HepG2 (cell line): Measurements from ENCODE around the gene GDA. TPM values are rescaled to one million over a fixed set of nuclear protein-coding genes. Genes with fewer than 3 reads are reported as not detected.

Source experiments
- AHR ChIP-seq: IDR thresholded peaks from 2 replicates; pipeline ENCODE4 v1.6.1; 2018; ENCODE audit warnings: missing genetic modification reagents, missing compliant biosample characterization
- BHLHE40 ChIP-seq: IDR thresholded peaks from 2 replicates; pipeline ENCODE4 v1.6.1; 2011; ENCODE audit warnings: low read length, improper control_type of control experiment
- DMAP1 ChIP-seq: IDR thresholded peaks from 2 replicates; pipeline ENCODE4 v1.6.1; 2016
- FOSL2 ChIP-seq: sonication (generic); formaldehyde crosslinking; IDR thresholded peaks from 2 replicates; pipeline ENCODE4 v1.4.0; 2020; ENCODE audit warnings: missing genetic modification reagents
- MXI1 ChIP-seq: IDR thresholded peaks from 3 replicates; pipeline ENCODE4 v1.6.1; 2012; ENCODE audit warnings: low read depth, low read length, inconsistent platforms, borderline replicate concordance
- PCBP1 ChIP-seq: fragments of 200-400 bp; formaldehyde crosslinking; IDR thresholded peaks from 2 replicates; pipeline ENCODE4 v1.6.1; 2017; ENCODE audit warnings: mild to moderate bottlenecking, low read depth, low read length, borderline replicate concordance
- SKI ChIP-seq: fragments of 450-650 bp; IDR thresholded peaks from one replicate; pipeline ENCODE4 v1.6.1; 2018; ENCODE audit warnings: mild to moderate bottlenecking; ENCODE audit not compliant: partially characterized antibody
- U2AF1 ChIP-seq: fragments of 200-400 bp; formaldehyde crosslinking; optimal IDR thresholded peaks from 2 replicates; pipeline ENCODE3; 2017; ENCODE audit warnings: mild to moderate bottlenecking, low read depth, low read length
- U2AF2 ChIP-seq: fragments of 200-400 bp; formaldehyde crosslinking; IDR thresholded peaks from 2 replicates; pipeline ENCODE4 v1.6.1; 2017; ENCODE audit warnings: low read depth, mild to moderate bottlenecking, low read length
- ZMYM3 ChIP-seq: sonication (generic); formaldehyde crosslinking; IDR thresholded peaks from 2 replicates; pipeline ENCODE4 v1.5.1; 2020; ENCODE audit warnings: mild to moderate bottlenecking, missing genetic modification reagents
- ZMYM4 ChIP-seq: sonication (generic); formaldehyde crosslinking; IDR thresholded peaks from 2 replicates; pipeline ENCODE4 v1.8.1; 2023; ENCODE audit warnings: mild to moderate bottlenecking, missing genetic modification reagents
- ZNF142 ChIP-seq: sonication (generic); formaldehyde crosslinking; IDR thresholded peaks from 2 replicates; pipeline ENCODE4 v1.4.0; 2020; ENCODE audit warnings: missing genetic modification reagents
- ZNF280D ChIP-seq: sonication (generic); formaldehyde crosslinking; IDR thresholded peaks from 2 replicates; pipeline ENCODE4 v1.5.1; 2020; ENCODE audit warnings: mild to moderate bottlenecking, missing genetic modification reagents
- ZNF501 ChIP-seq: sonication (generic); formaldehyde crosslinking; IDR thresholded peaks from 2 replicates; pipeline ENCODE4 v1.5.1; 2020; ENCODE audit warnings: mild to moderate bottlenecking, moderate library complexity, missing genetic modification reagents
- polyA plus RNA-seq, 8 experiments: library from polyadenylated mRNA; depleted of rRNA in 3 of 8; stranded (reverse) in 7 of 8; unstranded in 1 of 8; fragments of >200 nt; fragmentation: Illumina TruSeq in 4 of 8; extraction: Trizol in 4 of 8; gene quantifications; 2 replicates each; pipeline versions ENCODE4 v1.2.1 to v1.2.3, GENCODE V29; 2011 to 2016; ENCODE audit warnings: low read depth in 4 of 8, missing spikeins in 1 of 8, mixed read lengths in 1 of 8; ENCODE audit not compliant: insufficient read depth in 1 of 8
- total RNA-seq, 5 experiments: library from RNA; depleted of rRNA; stranded (reverse); fragments of >200 nt; fragmentation: Illumina TruSeq; extraction: Trizol; gene quantifications; 2 replicates each; pipeline ENCODE4 v1.2.3, GENCODE V29; 2016; ENCODE audit warnings: low read depth in 1 of 5
- TF ChIP-seq, protein P1 (sequence below): sonication (generic); formaldehyde crosslinking; IDR thresholded peaks from 2 replicates; pipeline ENCODE4 v1.8.1; 2023; ENCODE audit warnings: mild to moderate bottlenecking, moderate library complexity, missing genetic modification reagents
- TF ChIP-seq, protein P2 (sequence below): sonication (generic); formaldehyde crosslinking; IDR thresholded peaks from 2 replicates; pipeline ENCODE4 v1.5.1; 2020; ENCODE audit warnings: missing genetic modification reagents, mild to moderate bottlenecking, borderline replicate concordance

The GDA gene
- total and polyA plus RNA-seq, 2 of the 13 experiments (the other 11 are each of a cell fraction or from before 2014, with no cell fraction given) = 0.15 to 0.99 TPM

DNA sequence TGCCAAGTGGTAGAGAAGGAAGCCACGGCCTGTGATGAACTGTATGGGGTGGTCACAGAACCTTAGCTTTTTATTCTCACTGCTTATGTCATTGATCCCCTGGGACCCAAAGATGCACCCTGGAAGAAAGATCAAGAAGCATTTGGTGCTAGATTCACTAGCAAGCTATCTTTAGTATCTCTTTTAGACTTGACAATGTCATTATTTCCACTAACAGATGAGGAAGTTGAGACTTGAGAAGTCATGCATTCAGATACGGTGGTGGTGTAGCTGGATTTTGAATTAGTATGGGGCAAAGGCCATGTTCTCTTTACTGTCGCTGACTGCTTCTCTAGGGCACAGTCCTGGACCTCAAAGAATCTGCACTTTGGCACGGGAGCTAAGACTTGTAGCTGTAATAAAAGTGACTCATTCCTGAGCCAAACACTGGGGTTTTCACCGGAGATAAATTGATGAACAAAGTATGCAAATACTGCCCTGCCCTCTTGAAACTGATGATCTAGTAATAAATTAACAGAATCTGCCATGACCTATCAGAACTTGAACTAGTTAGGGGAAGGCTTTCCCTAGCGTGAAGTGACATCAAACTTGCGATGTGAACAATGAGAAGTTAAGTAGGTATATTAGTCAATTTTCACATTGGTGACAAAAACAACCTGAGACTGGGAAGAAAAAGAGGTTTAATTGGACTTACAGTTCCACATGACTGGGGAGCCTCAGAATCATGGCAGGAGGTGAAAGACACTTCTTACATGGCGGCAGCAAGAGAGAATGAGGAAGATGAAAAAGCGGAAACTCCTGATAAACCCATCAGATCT lies 5.4 kb downstream of the GDA start (continued):
- TF ChIP-seq ZNF280D (CRISPR knock-in tag) = no peak
- no peak for TF ChIP-seq U2AF1
- TF ChIP-seq PCBP1 = no peak
- TF ChIP-seq SKI = peak; percentile 15
- TF ChIP-seq, protein P1, sequence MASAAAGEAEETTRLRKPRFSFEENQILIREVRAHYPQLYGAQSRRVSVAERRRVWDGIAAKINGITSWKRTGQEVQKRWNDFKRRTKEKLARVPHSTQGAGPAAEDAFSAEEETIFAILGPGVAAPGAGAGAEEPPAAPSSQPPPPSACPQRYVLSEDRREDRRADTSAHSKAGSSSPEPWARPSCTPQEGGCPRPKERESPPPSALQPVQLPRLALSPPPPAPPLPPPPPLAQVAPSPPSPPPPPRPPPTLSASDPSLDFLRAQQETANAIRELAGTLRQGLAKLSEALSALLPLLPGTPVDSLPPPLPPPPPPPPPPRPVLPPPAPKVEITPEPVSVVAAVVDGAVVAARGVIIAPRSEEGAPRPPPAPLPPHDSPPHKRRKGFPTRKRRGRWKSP (CRISPR knock-in tag) = no peak
- TF ChIP-seq AHR (CRISPR knock-in tag) = no peak
- no peak for TF ChIP-seq U2AF2
- no peak for TF ChIP-seq ZNF142
- TF ChIP-seq DMAP1 (CRISPR knock-in tag) = no peak; the same call in 1 of the 2 replicates
- no peak; the same call in 2 of the 3 replicates for TF ChIP-seq MXI1
- no peak for TF ChIP-seq ZMYM4
- TF ChIP-seq FOSL2 = peak; percentile 96
- TF ChIP-seq ZNF501 (CRISPR knock-in tag) = no peak; the same call in 1 of the 2 replicates
- TF ChIP-seq ZMYM3 = peak; percentile 6; the same call in 1 of the 2 replicates
- TF ChIP-seq, protein P2, sequence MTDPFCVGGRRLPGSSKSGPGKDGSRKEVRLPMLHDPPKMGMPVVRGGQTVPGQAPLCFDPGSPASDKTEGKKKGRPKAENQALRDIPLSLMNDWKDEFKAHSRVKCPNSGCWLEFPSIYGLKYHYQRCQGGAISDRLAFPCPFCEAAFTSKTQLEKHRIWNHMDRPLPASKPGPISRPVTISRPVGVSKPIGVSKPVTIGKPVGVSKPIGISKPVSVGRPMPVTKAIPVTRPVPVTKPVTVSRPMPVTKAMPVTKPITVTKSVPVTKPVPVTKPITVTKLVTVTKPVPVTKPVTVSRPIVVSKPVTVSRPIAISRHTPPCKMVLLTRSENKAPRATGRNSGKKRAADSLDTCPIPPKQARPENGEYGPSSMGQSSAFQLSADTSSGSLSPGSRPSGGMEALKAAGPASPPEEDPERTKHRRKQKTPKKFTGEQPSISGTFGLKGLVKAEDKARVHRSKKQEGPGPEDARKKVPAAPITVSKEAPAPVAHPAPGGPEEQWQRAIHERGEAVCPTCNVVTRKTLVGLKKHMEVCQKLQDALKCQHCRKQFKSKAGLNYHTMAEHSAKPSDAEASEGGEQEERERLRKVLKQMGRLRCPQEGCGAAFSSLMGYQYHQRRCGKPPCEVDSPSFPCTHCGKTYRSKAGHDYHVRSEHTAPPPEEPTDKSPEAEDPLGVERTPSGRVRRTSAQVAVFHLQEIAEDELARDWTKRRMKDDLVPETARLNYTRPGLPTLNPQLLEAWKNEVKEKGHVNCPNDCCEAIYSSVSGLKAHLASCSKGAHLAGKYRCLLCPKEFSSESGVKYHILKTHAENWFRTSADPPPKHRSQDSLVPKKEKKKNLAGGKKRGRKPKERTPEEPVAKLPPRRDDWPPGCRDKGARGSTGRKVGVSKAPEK (CRISPR knock-in tag) = no peak
- peak; percentile 56; the same call in 1 of the 2 replicates for TF ChIP-seq BHLHE40
